PFSK-1 (cell line): Measurements from ENCODE around the gene RYR1.

ENCODE experiments used
- FOXP2 ChIP-seq: optimal IDR thresholded peaks from 2 replicates; pipeline ENCODE3; 2011; ENCODE audit warnings: borderline replicate concordance, control low read depth, inconsistent platforms; ENCODE audit not compliant: insufficient read depth; ENCODE audit errors: extremely low read length, extremely low read depth
- POLR2AphosphoS5 ChIP-seq: IDR thresholded peaks from 2 replicates; pipeline ENCODE4 v1.6.1; 2012; ENCODE audit warnings: low read depth, mild to moderate bottlenecking, control low read depth, low read length, moderate library complexity
- REST ChIP-seq, 2 experiments: IDR thresholded peaks; 2 replicates each; pipeline versions ENCODE4 v1.6.1 to v1.8.0; 2011 to 2012; ENCODE audit warnings: low read depth in 2 of 2, low read length in 2 of 2, control low read depth in 1 of 2, inconsistent platforms in 1 of 2, mild to moderate bottlenecking in 1 of 2, moderate library complexity in 1 of 2; ENCODE audit not compliant: insufficient read depth in 1 of 2

GRCh38 chr19:38458991-38459390, 25.5 kb downstream of the RYR1 start:
- TF ChIP-seq FOXP2 = no peak
- TF ChIP-seq REST (IDR thresholded peaks at IDR 0.05; ENCODE audit: insufficient read depth in 1 of 2, low read depth in 2 of 2, low read length in 2 of 2) = no peak
- no peak for TF ChIP-seq POLR2AphosphoS5
